Tibial nerve (tissue), 4 donors: ENCODE results near the gene RAD51AP1.

ENCODE experiments used
- EP300 ChIP-seq, 2 donors: sonication (generic); formaldehyde crosslinking; IDR thresholded peaks; one replicate each; pipeline ENCODE4 v1.6.1; 2017; ENCODE audit warnings: antibody characterized with exemption in 2 of 2, mild to moderate bottlenecking in 1 of 2
- POLR2A ChIP-seq, 2 donors: fragments of 450-650 bp; IDR thresholded peaks; one replicate each; pipeline ENCODE4 v1.6.1; 2017; ENCODE audit warnings: antibody characterized with exemption in 2 of 2, mild to moderate bottlenecking in 2 of 2, moderate library complexity in 2 of 2
- TF ChIP-seq, protein P1 (sequence below), 5 experiments: fragments of 200-600 bp in 3 of 5; fragments of 450-650 bp in 2 of 5; sonication (generic) in 3 of 5; IDR thresholded peaks; one replicate each; pipeline ENCODE4 v1.5.1; 2016 to 2019; ENCODE audit warnings: antibody characterized with exemption in 5 of 5, mild to moderate bottlenecking in 3 of 5, moderate library complexity in 2 of 5

DNA sequence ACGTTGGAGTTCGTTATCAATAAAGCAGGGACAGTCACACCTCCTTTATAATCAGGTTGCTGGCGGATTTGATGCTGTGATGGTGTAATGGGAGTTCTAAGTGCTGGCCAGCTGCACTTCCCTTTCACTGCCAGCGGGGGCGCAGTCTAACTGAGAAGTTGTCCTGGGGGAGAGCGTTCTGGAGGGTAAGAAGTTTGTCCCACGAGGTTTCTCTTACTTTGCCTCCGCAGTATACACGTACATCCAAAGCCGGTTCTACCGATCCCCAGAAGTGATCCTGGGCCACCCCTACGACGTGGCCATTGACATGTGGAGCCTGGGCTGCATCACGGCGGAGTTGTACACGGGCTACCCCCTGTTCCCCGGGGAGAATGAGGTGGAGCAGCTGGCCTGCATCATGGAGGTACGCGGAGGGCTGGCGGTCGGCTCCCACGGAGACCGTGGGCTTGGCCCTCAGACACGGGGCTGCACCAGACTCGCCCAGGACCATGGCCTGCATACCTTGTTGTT is 66.0 kb downstream of the RAD51AP1 start:
- TF ChIP-seq, protein P1, sequence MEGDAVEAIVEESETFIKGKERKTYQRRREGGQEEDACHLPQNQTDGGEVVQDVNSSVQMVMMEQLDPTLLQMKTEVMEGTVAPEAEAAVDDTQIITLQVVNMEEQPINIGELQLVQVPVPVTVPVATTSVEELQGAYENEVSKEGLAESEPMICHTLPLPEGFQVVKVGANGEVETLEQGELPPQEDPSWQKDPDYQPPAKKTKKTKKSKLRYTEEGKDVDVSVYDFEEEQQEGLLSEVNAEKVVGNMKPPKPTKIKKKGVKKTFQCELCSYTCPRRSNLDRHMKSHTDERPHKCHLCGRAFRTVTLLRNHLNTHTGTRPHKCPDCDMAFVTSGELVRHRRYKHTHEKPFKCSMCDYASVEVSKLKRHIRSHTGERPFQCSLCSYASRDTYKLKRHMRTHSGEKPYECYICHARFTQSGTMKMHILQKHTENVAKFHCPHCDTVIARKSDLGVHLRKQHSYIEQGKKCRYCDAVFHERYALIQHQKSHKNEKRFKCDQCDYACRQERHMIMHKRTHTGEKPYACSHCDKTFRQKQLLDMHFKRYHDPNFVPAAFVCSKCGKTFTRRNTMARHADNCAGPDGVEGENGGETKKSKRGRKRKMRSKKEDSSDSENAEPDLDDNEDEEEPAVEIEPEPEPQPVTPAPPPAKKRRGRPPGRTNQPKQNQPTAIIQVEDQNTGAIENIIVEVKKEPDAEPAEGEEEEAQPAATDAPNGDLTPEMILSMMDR (IDR thresholded peaks at IDR 0.05) = peak; percentile 84 to 99 (median 95)
- no peak for TF ChIP-seq POLR2A (IDR thresholded peaks at IDR 0.05)
- TF ChIP-seq EP300 (IDR thresholded peaks at IDR 0.05) = peak in 1 of 2 donors; percentile 57
